GM08714 (cell line): Measurements from ENCODE around the gene TK2.
A peak's percentile ranks its signal among the peaks of the same experiment; 100 is the strongest.

Experiments used
- H3K4me3 ChIP-seq: fragments of 200-500 bp; sonication (Bioruptor generic); 2 replicates; pipeline ENCODE4 v1.5.1; 2014; ENCODE audit warnings: mild to moderate bottlenecking, low read length, inconsistent platforms
- ZNF274 ChIP-seq: IDR thresholded peaks from 2 replicates; pipeline ENCODE4 v1.6.1; 2012; ENCODE audit warnings: mild to moderate bottlenecking, low read depth, low read length

Gene TK2

DNA sequence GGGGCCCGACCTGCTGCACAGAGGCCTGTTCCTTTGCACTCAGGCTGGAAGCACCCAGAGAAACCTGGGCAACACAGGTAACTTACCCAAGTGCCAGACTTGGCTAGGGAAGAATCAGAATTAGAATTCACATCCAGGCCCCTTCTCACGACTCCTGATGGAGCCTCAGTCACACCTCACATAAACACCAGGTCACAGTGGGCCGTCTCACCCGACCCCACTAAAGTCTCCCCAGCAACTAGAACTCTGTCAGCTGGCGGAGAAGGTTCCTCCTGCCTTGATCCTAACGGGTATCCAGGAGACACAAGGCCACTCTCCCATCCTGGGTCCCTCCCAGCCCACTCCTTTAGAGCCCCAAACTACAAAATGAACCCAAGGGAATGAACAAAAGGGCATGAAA lies 6.4 kb downstream of the TK2 start:
- H3K4me3 ChIP-seq = no peak overlapping the region
- no peak for TF ChIP-seq ZNF274

- no peak overlapping the region for H3K4me3 ChIP-seq
- TF ChIP-seq ZNF274 = no peak
These were observed 7.5 kb downstream of the TK2 start for GRCh38 chr16:66542396-66542795.

- TF ChIP-seq ZNF274 = no peak
- H3K4me3 ChIP-seq = no peak overlapping the region
These were observed 8.2 kb downstream of the TK2 start for GRCh38 chr16:66541388-66542355.

GRCh38 chr16:66539623-66540469 lies 10.1 kb downstream of the TK2 start:
- no peak for TF ChIP-seq ZNF274
- no peak overlapping the region for H3K4me3 ChIP-seq

GRCh38 chr16:66538910-66539309 lies 11.0 kb downstream of the TK2 start:
- TF ChIP-seq ZNF274 = no peak
- H3K4me3 ChIP-seq = no peak overlapping the region

DNA sequence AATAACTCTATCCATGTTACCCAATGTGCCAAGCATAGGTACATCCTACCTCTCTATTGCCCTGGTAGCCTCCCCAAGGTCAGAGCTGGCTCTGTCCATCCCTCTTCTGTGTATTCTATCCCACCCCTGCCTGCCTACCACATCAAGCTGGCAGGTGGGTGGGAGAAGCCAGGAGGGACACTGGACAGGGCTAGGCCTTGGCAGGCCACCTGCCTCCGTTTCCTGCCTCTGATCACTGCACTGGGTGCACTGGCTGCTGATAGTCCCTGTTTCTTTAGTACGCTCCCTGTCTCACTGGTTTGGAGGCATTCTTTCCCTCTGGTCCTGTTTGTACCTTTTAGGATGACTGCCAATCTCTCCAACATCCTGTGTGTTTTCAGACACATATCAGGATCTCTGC lies 12.7 kb downstream of the TK2 start:
- no peak for TF ChIP-seq ZNF274
- no peak overlapping the region for H3K4me3 ChIP-seq

- TF ChIP-seq ZNF274 = no peak
- H3K4me3 ChIP-seq = no peak overlapping the region
These were observed 13.4 kb downstream of the TK2 start for GRCh38 chr16:66536525-66536924.

DNA sequence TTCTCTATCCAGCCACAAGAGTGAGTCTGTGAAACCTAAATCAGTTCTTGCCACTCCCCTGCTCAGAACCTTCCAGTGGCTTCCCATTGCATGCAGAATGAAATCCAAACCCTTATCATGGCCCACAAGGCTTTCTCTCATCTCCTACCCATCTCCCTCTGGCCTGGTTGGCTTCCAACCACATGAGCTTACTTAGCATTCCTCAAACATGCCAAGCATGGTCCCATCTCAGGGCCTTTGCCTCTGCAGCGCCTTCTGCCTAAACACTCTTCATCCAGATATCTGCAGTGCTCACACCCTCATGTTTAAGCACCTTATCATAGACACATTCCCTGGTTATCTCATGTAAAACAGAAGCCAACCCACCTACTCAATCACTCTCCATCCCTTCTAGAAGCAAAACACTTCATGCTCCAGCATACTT lies 15.5 kb downstream of the TK2 start:
- no peak for TF ChIP-seq ZNF274
- H3K4me3 ChIP-seq = no peak overlapping the region

- TF ChIP-seq ZNF274 = no peak
- H3K4me3 ChIP-seq = no peak overlapping the region
These were observed 20.4 kb downstream of the TK2 start for GRCh38 chr16:66529475-66529874.

DNA sequence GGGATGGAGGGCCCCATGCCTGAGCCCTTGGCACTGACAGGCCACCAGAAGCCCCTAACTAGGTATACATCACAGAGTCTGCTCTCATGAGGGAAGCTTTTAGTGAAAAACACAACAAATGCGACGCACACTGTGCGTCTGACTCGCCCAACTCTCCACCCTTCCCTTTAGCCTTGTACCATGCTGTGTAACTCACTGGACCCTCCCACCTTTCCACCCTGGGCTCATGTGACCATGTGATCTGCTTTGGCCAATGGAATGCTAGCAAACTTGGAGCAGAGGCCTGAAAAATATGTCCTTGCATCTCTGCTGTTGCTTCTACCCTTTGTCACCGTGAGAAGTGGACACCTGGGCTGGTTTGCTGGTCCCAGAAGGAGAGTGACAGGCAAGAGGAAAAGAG lies 21.6 kb downstream of the TK2 start:
- no peak for TF ChIP-seq ZNF274
- H3K4me3 ChIP-seq = no peak overlapping the region

DNA sequence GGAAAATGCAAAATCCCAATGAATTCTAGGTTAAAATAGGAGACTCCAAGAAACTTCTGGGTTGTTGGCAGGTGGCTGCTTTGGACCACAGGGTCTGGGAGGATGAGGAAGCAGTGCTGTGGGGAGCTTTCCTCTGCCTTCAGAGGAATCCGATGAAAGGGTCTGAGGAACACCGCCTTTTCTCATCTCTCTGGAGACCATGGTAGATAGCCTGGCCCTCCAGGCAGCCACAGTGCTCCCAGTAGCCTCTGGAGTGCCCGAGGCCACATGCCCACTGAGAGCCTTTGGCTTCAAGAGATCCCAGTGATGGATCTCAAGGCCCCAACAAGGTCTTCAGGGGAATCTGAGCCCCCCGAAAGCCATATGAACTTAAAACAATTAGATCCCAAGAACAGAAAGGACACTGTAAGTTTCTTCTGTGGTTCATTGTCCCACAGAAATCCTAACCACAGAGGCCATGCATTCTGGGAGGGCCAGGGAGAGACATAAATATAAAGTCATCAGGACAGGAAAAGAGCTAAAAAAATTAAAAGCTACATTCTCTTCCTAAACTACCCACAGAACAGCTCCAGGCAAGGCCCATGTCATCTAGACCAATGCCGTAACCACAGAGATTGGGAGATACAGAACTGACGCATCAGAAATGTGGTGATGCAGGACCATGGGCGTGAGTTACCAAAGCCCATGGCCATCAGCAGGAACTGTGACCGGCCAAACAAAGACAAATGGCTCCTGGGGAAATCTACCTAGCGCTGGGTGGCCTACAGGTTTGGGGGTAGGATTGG lies 24.3 kb downstream of the TK2 start:
- no peak overlapping the region for H3K4me3 ChIP-seq
- no peak for TF ChIP-seq ZNF274

DNA sequence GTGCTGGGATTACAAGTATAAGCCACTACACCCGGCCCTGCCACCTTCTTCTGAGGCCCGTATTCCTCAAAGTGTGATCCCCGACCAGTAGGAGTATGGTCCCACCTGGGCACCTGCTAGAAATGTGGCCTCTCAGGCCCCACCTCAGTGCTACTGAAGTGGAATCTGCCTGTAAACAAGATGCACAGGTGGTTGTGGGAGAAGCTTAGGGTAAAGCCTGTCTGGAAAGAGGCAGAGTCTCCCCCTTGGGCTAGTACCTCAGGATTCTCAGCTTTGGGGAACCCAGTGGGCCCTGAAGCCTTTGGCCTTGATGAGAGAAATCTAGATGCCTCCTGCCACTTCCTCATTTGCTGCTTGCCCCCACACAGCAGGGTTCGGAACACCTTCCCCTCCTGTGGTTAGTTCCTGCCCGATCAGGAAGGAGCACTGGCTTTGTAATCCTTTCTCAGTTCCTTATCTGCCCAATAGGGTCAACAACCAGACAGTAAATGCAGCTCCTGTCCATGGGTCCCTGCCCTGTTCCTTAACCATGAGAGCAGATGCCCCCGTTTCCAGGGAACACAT lies 25.2 kb downstream of the TK2 start:
- no peak overlapping the region; the same call in 1 of the 2 replicates for H3K4me3 ChIP-seq
- TF ChIP-seq ZNF274 = no peak

GRCh38 chr16:66523861-66524354 lies 26.0 kb downstream of the TK2 start:
- H3K4me3 ChIP-seq = peak overlapping the region; percentile 9; the same call in 1 of the 2 replicates
- TF ChIP-seq ZNF274 = no peak
